Measurements from ENCODE around the gene TRAF3.

DNA sequence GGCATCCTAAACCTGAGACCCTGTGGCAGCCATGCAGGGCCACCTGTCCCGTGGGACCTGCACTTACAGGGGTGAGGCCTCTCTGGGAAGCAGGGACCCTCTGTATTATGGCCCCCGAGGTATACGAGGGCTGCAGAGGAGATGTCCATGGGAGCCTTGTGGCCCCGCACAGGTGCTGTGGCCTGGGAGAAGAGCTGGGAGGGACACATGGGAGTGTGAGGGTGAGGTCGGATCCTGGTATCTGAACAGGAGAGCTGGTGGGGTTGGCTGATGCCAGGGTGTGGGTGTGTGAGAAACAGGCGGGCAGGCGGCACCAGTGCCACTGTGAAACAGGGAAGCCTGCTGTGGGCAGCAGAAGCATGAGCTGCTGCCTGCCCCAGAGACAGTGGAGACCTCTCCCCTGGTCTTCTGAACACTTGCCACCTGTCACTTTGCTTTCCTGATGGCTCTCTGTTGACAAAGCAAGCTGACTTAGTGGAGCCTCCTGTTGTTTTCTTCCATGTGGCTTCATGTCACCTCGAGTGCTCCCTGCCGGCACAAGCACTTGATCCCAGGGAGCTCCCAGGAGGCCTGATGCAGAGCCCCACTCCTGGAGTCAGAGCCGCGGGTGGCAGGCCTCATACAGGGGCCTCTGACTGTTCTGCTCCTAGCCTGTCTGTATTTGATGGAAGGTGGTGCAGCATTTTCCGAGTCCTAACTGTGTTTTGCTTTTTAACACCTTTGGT is 125.4 kb downstream of the TRAF3 start:
- TF ChIP-seq, protein P1, sequence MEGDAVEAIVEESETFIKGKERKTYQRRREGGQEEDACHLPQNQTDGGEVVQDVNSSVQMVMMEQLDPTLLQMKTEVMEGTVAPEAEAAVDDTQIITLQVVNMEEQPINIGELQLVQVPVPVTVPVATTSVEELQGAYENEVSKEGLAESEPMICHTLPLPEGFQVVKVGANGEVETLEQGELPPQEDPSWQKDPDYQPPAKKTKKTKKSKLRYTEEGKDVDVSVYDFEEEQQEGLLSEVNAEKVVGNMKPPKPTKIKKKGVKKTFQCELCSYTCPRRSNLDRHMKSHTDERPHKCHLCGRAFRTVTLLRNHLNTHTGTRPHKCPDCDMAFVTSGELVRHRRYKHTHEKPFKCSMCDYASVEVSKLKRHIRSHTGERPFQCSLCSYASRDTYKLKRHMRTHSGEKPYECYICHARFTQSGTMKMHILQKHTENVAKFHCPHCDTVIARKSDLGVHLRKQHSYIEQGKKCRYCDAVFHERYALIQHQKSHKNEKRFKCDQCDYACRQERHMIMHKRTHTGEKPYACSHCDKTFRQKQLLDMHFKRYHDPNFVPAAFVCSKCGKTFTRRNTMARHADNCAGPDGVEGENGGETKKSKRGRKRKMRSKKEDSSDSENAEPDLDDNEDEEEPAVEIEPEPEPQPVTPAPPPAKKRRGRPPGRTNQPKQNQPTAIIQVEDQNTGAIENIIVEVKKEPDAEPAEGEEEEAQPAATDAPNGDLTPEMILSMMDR (conservative IDR thresholded peaks at IDR 0.05; ENCODE audit: low read depth, low read length) = no peak
- TF ChIP-seq EZH2 (IDR thresholded peaks at IDR 0.05; ENCODE audit: borderline replicate concordance, low read depth, low read length, poor library complexity, severe bottlenecking) = no peak

Measured in A673 (cell line).